IMR-90 (cell line): Measurements from ENCODE around the gene BAD. TPM values are rescaled to one million over a fixed set of nuclear protein-coding genes. Genes with fewer than 3 reads are reported as not detected.
A peak's percentile ranks its signal among the peaks of the same experiment; 100 is the strongest.

ENCODE experiments used
- ATAC-seq: fragments of 200-7000 bp; cut with Tn5 transposase; 2 replicates; pipeline ENCODE4 v1.9.1; 2020; ENCODE audit warnings: low read depth, mild to moderate bottlenecking, moderate library complexity
- BruUV-seq: library from RNA; stranded (reverse); fragments of 400-500 nt; replicated peaks from 2 replicates; lab custom pipeline; 2021; lab: Mats Ljungman, UMichigan
- CTCF ChIA-PET: fragments of 300-600 bp; formaldehyde crosslinking; extraction: SDS; loops from one replicate; lab custom pipeline; 2021; ENCODE audit warnings: antibody characterized with exemption; lab: Yijun Ruan, JAX
- POLR2A ChIA-PET: fragments of 300-600 bp; sonication (Branson Sonifier 250); formaldehyde crosslinking; loops from one replicate; lab custom pipeline; 2022; ENCODE audit warnings: antibody characterized with exemption; ENCODE audit not compliant: unreplicated experiment; lab: Charles Lee
- DNase-seq: peaks from one replicate; pipeline ENCODE4 v3.0.0; 2013
- H2AFZ ChIP-seq: replicated peaks from 2 replicates; pipeline ENCODE3; 2013; ENCODE audit warnings: low read length, mild to moderate bottlenecking; ENCODE audit not compliant: poor library complexity
- H2AK5ac ChIP-seq: 2 replicates; pipeline ENCODE4 v1.6.1; 2013; ENCODE audit warnings: low read depth, low read length, inconsistent platforms
- H2AK9ac ChIP-seq: replicated peaks from 2 replicates; pipeline ENCODE3; 2013; ENCODE audit warnings: mild to moderate bottlenecking, low read depth, low read length, moderate library complexity; ENCODE audit not compliant: poor library complexity
- H2BK120ac ChIP-seq: 2 replicates; pipeline ENCODE4 v1.6.1; 2013; ENCODE audit warnings: low read depth, low read length, inconsistent platforms
- H2BK15ac ChIP-seq: 3 replicates; pipeline ENCODE4 v1.6.1; 2013; ENCODE audit warnings: low read depth, low read length, inconsistent platforms
- H2BK20ac ChIP-seq: 2 replicates; pipeline ENCODE4 v1.6.1; 2013; ENCODE audit warnings: low read depth, mild to moderate bottlenecking, inconsistent platforms, low read length, moderate library complexity
- H2BK5ac ChIP-seq: 2 replicates; pipeline ENCODE4 v1.6.1; 2013; ENCODE audit warnings: mild to moderate bottlenecking, low read depth, low read length, inconsistent platforms; ENCODE audit not compliant: poor library complexity, severe bottlenecking
- H3K14ac ChIP-seq: replicated peaks from 2 replicates; pipeline ENCODE4 v1.6.1; 2013; ENCODE audit warnings: low read depth, low read length, inconsistent platforms
- H3K18ac ChIP-seq: 2 replicates; pipeline ENCODE4 v1.6.1; 2013; ENCODE audit warnings: low read depth, low read length, control low read depth
- H3K23ac ChIP-seq: 2 replicates; pipeline ENCODE4 v1.6.1; 2013; ENCODE audit warnings: low read depth, low read length, inconsistent platforms
- H3K27ac ChIP-seq: 2 replicates; pipeline ENCODE4 v1.5.1; 2013; ENCODE audit warnings: mild to moderate bottlenecking, control low read depth, low read length; ENCODE audit not compliant: insufficient read depth
- H3K27me3 ChIP-seq: 2 replicates; pipeline ENCODE4 v1.6.1; 2013; ENCODE audit warnings: low read length; ENCODE audit not compliant: control insufficient read depth, insufficient read depth
- H3K36me3 ChIP-seq: 2 replicates; pipeline ENCODE4 v1.6.1; 2013; ENCODE audit warnings: low read length, mixed read lengths; ENCODE audit not compliant: control insufficient read depth, insufficient read depth
- H3K4ac ChIP-seq: 2 replicates; pipeline ENCODE4 v1.6.1; 2013; ENCODE audit warnings: low read depth, low read length, inconsistent platforms
- H3K4me1 ChIP-seq: 2 replicates; pipeline ENCODE4 v1.6.1; 2013; ENCODE audit warnings: low read length, mixed read lengths; ENCODE audit not compliant: control insufficient read depth, insufficient read depth
- H3K4me2 ChIP-seq: 2 replicates; pipeline ENCODE4 v1.6.1; 2013; ENCODE audit warnings: low read depth, mild to moderate bottlenecking, control low read depth, low read length, moderate library complexity
- H3K4me3 ChIP-seq: 2 replicates; pipeline ENCODE4 v1.5.1; 2013; ENCODE audit warnings: low read depth, mild to moderate bottlenecking, control low read depth, low read length, moderate library complexity; ENCODE audit not compliant: insufficient read depth
- H3K56ac ChIP-seq: 2 replicates; pipeline ENCODE4 v1.6.1; 2013; ENCODE audit warnings: low read length, inconsistent platforms; ENCODE audit not compliant: insufficient read depth; ENCODE audit errors: extremely low read depth
- H3K79me1 ChIP-seq, 2 experiments: 2 replicates each; pipeline ENCODE4 v1.6.1; 2013; ENCODE audit warnings: low read length in 2 of 2, inconsistent platforms in 1 of 2, low read depth in 1 of 2
- H3K9ac ChIP-seq: 2 replicates; pipeline ENCODE4 v1.6.1; 2013; ENCODE audit warnings: low read depth, low read length, control low read depth
- H3K9me1 ChIP-seq: 2 replicates; pipeline ENCODE4 v1.6.1; 2013; ENCODE audit warnings: low read length, inconsistent platforms; ENCODE audit not compliant: insufficient read depth
- H3K9me3 ChIP-seq: 2 replicates; pipeline ENCODE4 v1.6.1; 2013; ENCODE audit warnings: low read length; ENCODE audit not compliant: control insufficient read depth, insufficient read depth
- H4K20me1 ChIP-seq: 2 replicates; pipeline ENCODE4 v1.6.1; 2013; ENCODE audit warnings: low read length, inconsistent platforms; ENCODE audit not compliant: insufficient read depth
- H4K5ac ChIP-seq: 2 replicates; pipeline ENCODE4 v1.6.1; 2013; ENCODE audit warnings: mild to moderate bottlenecking, low read depth, low read length, control low read depth
- H4K8ac ChIP-seq, 2 experiments: 2 replicates each; pipeline ENCODE4 v1.6.1; 2013; ENCODE audit warnings: low read depth in 2 of 2, low read length in 2 of 2, control low read depth in 1 of 2, inconsistent platforms in 1 of 2
- H4K91ac ChIP-seq: 2 replicates; pipeline ENCODE4 v1.6.1; 2013; ENCODE audit warnings: low read depth, low read length, inconsistent platforms; ENCODE audit not compliant: insufficient read depth
- BHLHE40 ChIP-seq: fragments of 150-350 bp; IDR thresholded peaks from 2 replicates; pipeline ENCODE4 v1.6.1; 2016; ENCODE audit warnings: mild to moderate bottlenecking, low read depth, low read length
- CEBPB ChIP-seq: IDR thresholded peaks from 2 replicates; pipeline ENCODE4 v1.6.1; 2012; ENCODE audit warnings: low read depth, low read length, improper control_type of control experiment
- CHD1 ChIP-seq: IDR thresholded peaks from 2 replicates; pipeline ENCODE4 v1.6.1; 2012; ENCODE audit warnings: low read depth, low read length, improper control_type of control experiment
- FOS ChIP-seq: fragments of 150-350 bp; IDR thresholded peaks from 2 replicates; pipeline ENCODE4 v1.6.1; 2016; ENCODE audit warnings: low read depth, low read length
- MAFK ChIP-seq: IDR thresholded peaks from 2 replicates; pipeline ENCODE4 v1.6.1; 2012; ENCODE audit warnings: low read depth, low read length, improper control_type of control experiment
- MXI1 ChIP-seq: IDR thresholded peaks from 2 replicates; pipeline ENCODE4 v1.6.1; 2012; ENCODE audit warnings: low read depth, mild to moderate bottlenecking, low read length, moderate library complexity, borderline replicate concordance
- RAD21 ChIP-seq: IDR thresholded peaks from 2 replicates; pipeline ENCODE4 v1.6.1; 2012; ENCODE audit warnings: low read length, improper control_type of control experiment
- RCOR1 ChIP-seq: IDR thresholded peaks from 2 replicates; pipeline ENCODE4 v1.6.1; 2012; ENCODE audit warnings: mild to moderate bottlenecking, low read length, improper control_type of control experiment; ENCODE audit not compliant: insufficient replicate concordance
- RFX5 ChIP-seq: IDR thresholded peaks from 2 replicates; pipeline ENCODE4 v1.8.0; 2012; ENCODE audit warnings: low read depth, mild to moderate bottlenecking, low read length, moderate library complexity
- SMC3 ChIP-seq: fragments of 150-350 bp; IDR thresholded peaks from 2 replicates; pipeline ENCODE4 v1.6.1; 2016; ENCODE audit warnings: low read depth, mild to moderate bottlenecking, antibody characterized with exemption, low read length, moderate library complexity
- WGBS, 2 experiments: methylation state at CpG; one replicate each; pipeline versions ENCODE4 v1.1.5 to v1.1.7; 2013; ENCODE audit warnings: missing lambda C conversion rate in 2 of 2; ENCODE audit not compliant: insufficient read length in 1 of 2; ENCODE audit errors: extremely low coverage in 2 of 2; 5-methylcytosine and 5-hydroxymethylcytosine counted together
- dilution Hi-C: fragments of 300-500 bp; cut with HindIII; formaldehyde crosslinking; loops from one replicate; pipeline ENCODE4 v1.14.3; 2018; ENCODE audit warnings: low sequenced_read_pairs; ENCODE audit not compliant: unreplicated experiment
- in situ Hi-C: fragments of 300-500 bp; cut with MboI; formaldehyde crosslinking; loops from 3 replicates; pipeline ENCODE4 v1.14.3; 2019; ENCODE audit warnings: low sequenced_read_pairs, inconsistent platforms, mixed read lengths
- intact Hi-C: fragments of 100-400 bp; cut with micrococcal nuclease; formaldehyde crosslinking; loops from 2 replicates; pipeline ENCODE4 v1.10.0; 2022
- polyA plus RNA-seq, 3 experiments: library from polyadenylated mRNA; depleted of rRNA; stranded (reverse); fragments of >200 nt; gene quantifications; 2 replicates each; pipeline ENCODE4 v1.2.3, GENCODE V29; 2012; ENCODE audit warnings: low replicate concordance in 1 of 3
- total RNA-seq: library from RNA; depleted of rRNA; stranded (reverse); fragments of >200 nt; gene quantifications from 2 replicates; pipeline ENCODE4 v1.2.3, GENCODE V29; 2012
- TF ChIP-seq, protein P1 (sequence below): conservative IDR thresholded peaks from 2 replicates; pipeline ENCODE4 v1.5.1; 2012; ENCODE audit warnings: mild to moderate bottlenecking, low read depth, low read length, improper control_type of control experiment

The BAD gene
- total and polyA plus RNA-seq, 2 of the 4 experiments (the other 2 are of a cell fraction), result 30.3 to 68.0 TPM

DNA sequence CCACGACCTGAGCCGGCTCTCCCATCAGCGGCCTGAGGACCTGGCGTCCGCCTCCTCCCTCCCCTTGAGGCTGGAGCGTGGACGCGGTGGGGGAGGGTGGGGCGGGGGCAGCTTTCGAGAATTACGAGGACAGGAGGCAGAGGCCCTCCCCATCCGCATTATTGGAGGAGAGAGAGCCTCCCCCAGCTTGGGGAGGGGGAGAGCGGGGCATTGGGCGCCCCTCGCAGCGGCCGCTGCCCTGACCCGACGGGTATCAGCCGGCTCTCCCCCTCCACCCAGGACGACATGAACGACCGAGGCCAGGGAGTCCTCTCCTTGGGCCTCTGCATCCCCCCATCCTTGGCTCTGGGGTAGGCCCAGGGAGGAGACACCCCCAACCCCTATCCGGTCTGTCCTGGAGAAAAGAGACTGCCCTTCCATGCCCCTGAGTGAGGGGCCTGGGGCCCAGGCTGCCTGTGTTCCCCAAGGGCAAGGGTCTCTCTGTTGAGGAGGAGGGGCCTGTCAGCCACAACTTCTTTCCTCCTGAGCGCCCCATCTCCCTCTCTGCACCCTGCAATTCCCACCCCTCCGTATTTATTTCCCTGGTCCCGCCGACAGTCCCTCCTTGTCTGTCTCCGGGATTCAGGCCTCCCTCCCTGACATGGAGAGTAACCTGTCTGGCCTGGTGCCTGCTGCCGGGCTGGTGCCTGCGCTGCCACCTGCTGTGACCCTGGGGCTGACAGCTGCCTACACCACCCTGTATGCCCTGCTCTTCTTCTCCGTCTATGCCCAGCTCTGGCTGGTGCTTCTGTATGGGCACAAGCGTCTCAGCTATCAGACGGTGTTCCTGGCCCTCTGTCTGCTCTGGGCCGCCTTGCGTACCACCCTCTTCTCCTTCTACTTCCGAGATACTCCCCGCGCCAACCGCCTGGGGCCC, 1.7 kb upstream of the BAD start:
- Histone ChIP-seq H3K4me1 (peaks cover 8% of the 10 kb centered on the region), H2BK5ac (peak overlapping the region; percentile 11), H2AFZ (peak overlapping the region; percentile 93), H4K91ac (peak overlapping the region; percentile 32; the same call in 1 of the 2 replicates), H3K36me3 (peaks cover 6% of the 10 kb centered on the region; the same call in 1 of the 2 replicates), H2AK9ac (peak overlapping the region; percentile 99), H4K20me1 (peaks cover 5% of the 10 kb centered on the region; the same call in 1 of the 2 replicates), H3K9ac (peak overlapping the region; percentile 75), H2AK5ac (peak overlapping the region; percentile 95), H3K9me1 (peaks cover 5% of the 10 kb centered on the region; the same call in 1 of the 2 replicates), H4K8ac (peak overlapping the region; percentile 91 to 92; a peak in 3 of 4 replicates), H3K79me1 (peaks cover 15 to 39% of the 10 kb centered on the region in 2 experiments), H3K4me3 (peak overlapping the region; percentile 71), H3K4ac (peak overlapping the region; percentile 81), H2BK15ac (no peak overlapping the region), H3K14ac (peak overlapping the region; percentile 86), H2BK120ac (no peak overlapping the region), H4K5ac (peak overlapping the region; percentile 37), H3K4me2 (peak overlapping the region; percentile 82), H2BK20ac (no peak overlapping the region), H3K9me3 (no peaks in the 10 kb centered on the region), H3K56ac (no peak overlapping the region; the same call in 1 of the 2 replicates), H3K23ac (peak overlapping the region; percentile 87; the same call in 1 of the 2 replicates), H3K27me3 (peaks cover 11% of the 10 kb centered on the region), H3K18ac (no peak overlapping the region), H3K27ac (peak overlapping the region; percentile 47)
- dilution Hi-C loops, result no loop called here
- intact Hi-C loops, result loop anchor here (1.0 kb wide), 1 partner anchor 34 kb away; no protein-coding TSS in a partner anchor
- ATAC-seq, result peak; percentile 0
- in situ Hi-C loops, result no loop called here
- POLR2A ChIA-PET, result no interaction called here
- TF ChIP-seq RFX5 (no peak), SMC3 (no peak), RAD21 (no peak), MXI1 (no peak), CEBPB (no peak), FOS (no peak), BHLHE40 (no peak), MAFK (no peak), CHD1 (no peak), RCOR1 (no peak)
- TF ChIP-seq, protein P1, sequence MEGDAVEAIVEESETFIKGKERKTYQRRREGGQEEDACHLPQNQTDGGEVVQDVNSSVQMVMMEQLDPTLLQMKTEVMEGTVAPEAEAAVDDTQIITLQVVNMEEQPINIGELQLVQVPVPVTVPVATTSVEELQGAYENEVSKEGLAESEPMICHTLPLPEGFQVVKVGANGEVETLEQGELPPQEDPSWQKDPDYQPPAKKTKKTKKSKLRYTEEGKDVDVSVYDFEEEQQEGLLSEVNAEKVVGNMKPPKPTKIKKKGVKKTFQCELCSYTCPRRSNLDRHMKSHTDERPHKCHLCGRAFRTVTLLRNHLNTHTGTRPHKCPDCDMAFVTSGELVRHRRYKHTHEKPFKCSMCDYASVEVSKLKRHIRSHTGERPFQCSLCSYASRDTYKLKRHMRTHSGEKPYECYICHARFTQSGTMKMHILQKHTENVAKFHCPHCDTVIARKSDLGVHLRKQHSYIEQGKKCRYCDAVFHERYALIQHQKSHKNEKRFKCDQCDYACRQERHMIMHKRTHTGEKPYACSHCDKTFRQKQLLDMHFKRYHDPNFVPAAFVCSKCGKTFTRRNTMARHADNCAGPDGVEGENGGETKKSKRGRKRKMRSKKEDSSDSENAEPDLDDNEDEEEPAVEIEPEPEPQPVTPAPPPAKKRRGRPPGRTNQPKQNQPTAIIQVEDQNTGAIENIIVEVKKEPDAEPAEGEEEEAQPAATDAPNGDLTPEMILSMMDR, result no peak; the same call in 1 of the 2 replicates
- CTCF ChIA-PET, result interaction anchor here (0.6 kb wide), 1 partner anchor 15 kb away, joined by 3 read pairs; no protein-coding TSS in a partner anchor
- 60% methylated on average over 15 of the region's 40 CpGs; no CpG with 5 or more reads in 1 of the 2 experiments for WGBS, 2 experiments
- DNase-seq, result no peak
- no TSS peak for BruUV-seq
